ENCODE measurements around the gene USP11.

- TF ChIP-seq ZFP30 (CRISPR knock-in tag; IDR thresholded peaks at IDR 0.05) (no peak), ZFP3 (CRISPR knock-in tag; IDR thresholded peaks at IDR 0.05) (no peak), ZNF70 (CRISPR knock-in tag; IDR thresholded peaks at IDR 0.05) (no peak), ISL1 (CRISPR knock-in tag; IDR thresholded peaks at IDR 0.05) (no peak)
Measured at GRCh38 chrX:47272013-47272408, 39.2 kb downstream of the USP11 start.

Data from SK-N-SH treated with all-trans-retinoic acid at 6 μM for 48 hours (cell line).